Esophagus muscularis mucosa (tissue), 4 donors: ENCODE measurements around the gene CSNK2A1. TPM values are rescaled to one million over a fixed set of nuclear protein-coding genes. Genes with fewer than 3 reads are reported as not detected.

Experiments used
- DNase-seq: peaks from one replicate; pipeline ENCODE4 v3.0.0-alpha.2; 2017; ENCODE audit errors: extremely low spot score
- H3K27ac ChIP-seq, 4 donors: fragments of 200-600 bp; sonication (generic); replicated peaks in 1 of 4; 1 replicate in 3 of 4; 2 replicates in 1 of 4; pipeline ENCODE4 v1.5.1; 2016 to 2019; ENCODE audit warnings: mild to moderate bottlenecking in 1 of 4
- H3K27me3 ChIP-seq, 4 donors: fragments of 200-600 bp; sonication (generic); one replicate each; pipeline versions ENCODE4 v1.5.1 to v1.6.0; 2016 to 2019
- H3K36me3 ChIP-seq, 4 donors: fragments of 200-600 bp; sonication (generic); one replicate each; pipeline ENCODE4 v1.5.1; 2016 to 2019
- H3K4me1 ChIP-seq, 4 donors: fragments of 200-600 bp; sonication (generic); one replicate each; pipeline ENCODE4 v1.5.1; 2016 to 2019
- H3K4me3 ChIP-seq, 4 donors: fragments of 200-600 bp; sonication (generic); 1 replicate in 2 of 4; 2 replicates in 2 of 4; pipeline ENCODE4 v1.5.1; 2016 to 2019; ENCODE audit warnings: mild to moderate bottlenecking in 4 of 4, moderate library complexity in 1 of 4
- H3K9me3 ChIP-seq, 4 donors: fragments of 200-600 bp; sonication (generic); 1 replicate in 3 of 4; 2 replicates in 1 of 4; pipeline ENCODE4 v1.5.1; 2016 to 2019
- EP300 ChIP-seq: sonication (generic); formaldehyde crosslinking; IDR thresholded peaks from one replicate; pipeline ENCODE4 v1.6.1; 2017; ENCODE audit warnings: antibody characterized with exemption
- POLR2A ChIP-seq: fragments of 450-650 bp; IDR thresholded peaks from one replicate; pipeline ENCODE4 v1.6.1; 2017; ENCODE audit warnings: antibody characterized with exemption, moderate library complexity, mild to moderate bottlenecking, low read depth
- POLR2AphosphoS5 ChIP-seq, 2 donors: sonication (generic); formaldehyde crosslinking; IDR thresholded peaks; one replicate each; pipeline ENCODE4 v1.6.1; 2017; ENCODE audit warnings: antibody characterized with exemption in 2 of 2
- WGBS: methylation state at CpG from one replicate; pipeline ENCODE4 v1.1.5; 2018; 5-methylcytosine and 5-hydroxymethylcytosine counted together
- intact Hi-C: fragments of 100-400 bp; cut with DNase I; formaldehyde crosslinking; loops from one replicate; pipeline ENCODE4 v1.15.1; 2023
- total RNA-seq, 4 donors: library from RNA; depleted of rRNA; stranded (reverse); fragments of >200 nt; gene quantifications; one replicate each; pipeline versions ENCODE4 v1.1.0 to v1.2.1, GENCODE V29; 2016
- TF ChIP-seq, protein P1 (sequence below), 3 experiments: fragments of 200-600 bp in 2 of 3; fragments of 450-650 bp in 1 of 3; sonication (generic) in 2 of 3; IDR thresholded peaks; one replicate each; pipeline ENCODE4 v1.5.1; 2017 to 2019; ENCODE audit warnings: antibody characterized with exemption in 3 of 3, mild to moderate bottlenecking in 2 of 3, moderate library complexity in 1 of 3

CSNK2A1 gene
- total RNA-seq, 4 donors from 2014 or later = 41.5 to 69.5 (median 53.6) TPM

DNA sequence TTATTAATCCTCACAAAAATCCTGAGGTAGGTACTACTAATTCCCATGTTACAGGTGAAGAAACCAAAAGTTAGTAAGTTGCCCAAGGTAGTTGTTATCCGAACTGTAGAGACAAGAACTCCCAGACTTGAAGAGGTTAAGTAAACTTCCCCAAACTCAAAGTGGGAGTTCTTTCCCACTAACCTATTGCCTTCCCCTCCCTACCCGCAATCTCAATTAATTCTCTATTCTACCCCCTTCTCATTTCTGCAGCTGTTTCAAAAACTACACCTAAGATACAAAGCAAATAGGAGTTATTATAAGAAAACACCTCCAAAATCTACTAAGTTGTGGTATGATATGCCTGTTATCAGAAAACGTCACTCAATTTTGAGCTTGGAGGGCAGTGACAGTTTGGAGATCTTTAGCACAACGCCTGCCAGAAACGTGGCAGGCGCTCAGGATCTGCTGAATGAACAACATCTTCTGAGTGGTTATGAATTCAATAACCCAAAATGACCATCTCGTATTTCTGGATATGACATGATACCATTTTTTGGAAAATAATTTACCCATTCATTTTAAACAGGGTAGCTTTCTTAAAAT lies 7.1 kb downstream of the CSNK2A1 start:
- H3K4me3 ChIP-seq = no peak overlapping the region
- H3K4me1 ChIP-seq = peaks cover 38 to 71% (median 62%) of the 10 kb centered on the region in 4 donors
- no peak overlapping the region for H3K27ac ChIP-seq
- intact Hi-C loops = no loop called here
- TF ChIP-seq POLR2AphosphoS5 (IDR thresholded peaks at IDR 0.05) = no peak
- TF ChIP-seq EP300 = no peak
- TF ChIP-seq POLR2A = no peak
- TF ChIP-seq, protein P1, sequence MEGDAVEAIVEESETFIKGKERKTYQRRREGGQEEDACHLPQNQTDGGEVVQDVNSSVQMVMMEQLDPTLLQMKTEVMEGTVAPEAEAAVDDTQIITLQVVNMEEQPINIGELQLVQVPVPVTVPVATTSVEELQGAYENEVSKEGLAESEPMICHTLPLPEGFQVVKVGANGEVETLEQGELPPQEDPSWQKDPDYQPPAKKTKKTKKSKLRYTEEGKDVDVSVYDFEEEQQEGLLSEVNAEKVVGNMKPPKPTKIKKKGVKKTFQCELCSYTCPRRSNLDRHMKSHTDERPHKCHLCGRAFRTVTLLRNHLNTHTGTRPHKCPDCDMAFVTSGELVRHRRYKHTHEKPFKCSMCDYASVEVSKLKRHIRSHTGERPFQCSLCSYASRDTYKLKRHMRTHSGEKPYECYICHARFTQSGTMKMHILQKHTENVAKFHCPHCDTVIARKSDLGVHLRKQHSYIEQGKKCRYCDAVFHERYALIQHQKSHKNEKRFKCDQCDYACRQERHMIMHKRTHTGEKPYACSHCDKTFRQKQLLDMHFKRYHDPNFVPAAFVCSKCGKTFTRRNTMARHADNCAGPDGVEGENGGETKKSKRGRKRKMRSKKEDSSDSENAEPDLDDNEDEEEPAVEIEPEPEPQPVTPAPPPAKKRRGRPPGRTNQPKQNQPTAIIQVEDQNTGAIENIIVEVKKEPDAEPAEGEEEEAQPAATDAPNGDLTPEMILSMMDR (IDR thresholded peaks at IDR 0.05) = no peak
- H3K9me3 ChIP-seq = no peaks in the 10 kb centered on the region
- 55% methylated on average over 7 of the region's 7 CpGs for WGBS
- H3K36me3 ChIP-seq = no peaks in the 10 kb centered on the region
- H3K27me3 ChIP-seq = no peaks in the 10 kb centered on the region
- DNase-seq = no peak

DNA sequence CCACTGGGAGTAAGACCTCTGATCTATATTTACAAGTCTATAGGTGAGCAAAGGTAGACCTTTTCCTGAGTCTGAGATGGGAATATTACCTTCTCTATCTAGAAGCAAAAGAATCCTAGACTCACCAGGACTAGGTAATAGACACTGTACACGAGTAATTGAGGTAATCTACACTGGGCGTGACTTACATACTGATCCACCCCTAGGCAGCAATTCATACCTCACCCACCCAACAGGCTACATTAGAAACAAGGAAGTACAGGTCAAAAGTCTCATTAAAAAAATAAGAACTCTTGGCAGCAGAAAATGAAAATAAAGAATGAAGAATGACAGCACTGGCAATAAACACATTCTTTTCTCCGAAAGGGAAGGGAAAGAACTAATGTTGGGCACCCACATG lies 7.6 kb downstream of the CSNK2A1 start:
- H3K27ac ChIP-seq = no peak overlapping the region
- H3K4me3 ChIP-seq = no peak overlapping the region
- peaks cover 37 to 70% (median 61%) of the 10 kb centered on the region in 4 donors for H3K4me1 ChIP-seq
- TF ChIP-seq POLR2A (no peak), POLR2AphosphoS5 (IDR thresholded peaks at IDR 0.05) (no peak), EP300 (no peak)
- TF ChIP-seq, protein P1 (IDR thresholded peaks at IDR 0.05) = no peak
- DNase-seq = no peak
- intact Hi-C loops = no loop called here
- H3K36me3 ChIP-seq = no peaks in the 10 kb centered on the region
- 33% methylated on average over 3 of the region's 3 CpGs for WGBS
- H3K27me3 ChIP-seq = no peaks in the 10 kb centered on the region
- no peaks in the 10 kb centered on the region for H3K9me3 ChIP-seq

DNA sequence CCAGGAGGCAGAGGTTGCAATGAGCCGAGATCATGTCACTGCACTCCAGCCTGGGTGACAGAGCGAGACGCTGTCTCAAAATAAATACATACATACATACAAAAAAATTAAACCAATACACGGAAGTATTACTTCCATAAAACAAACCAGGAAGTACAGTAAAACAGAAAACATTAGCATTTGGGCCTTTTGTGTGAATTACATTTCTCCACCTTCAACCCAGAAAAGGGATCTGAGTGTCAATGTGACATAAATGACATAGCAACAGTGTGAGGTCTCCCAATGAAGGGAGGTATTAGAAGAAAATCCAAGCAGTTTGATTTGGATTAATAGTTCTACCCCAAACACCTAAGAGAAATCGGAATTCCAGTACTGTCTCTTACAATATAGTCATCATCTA lies 10.1 kb downstream of the CSNK2A1 start:
- no peak overlapping the region for H3K27ac ChIP-seq
- no peak overlapping the region for H3K4me3 ChIP-seq
- 85% methylated on average over 5 of the region's 5 CpGs for WGBS
- DNase-seq = no peak
- intact Hi-C loops = no loop called here
- no peaks in the 10 kb centered on the region for H3K36me3 ChIP-seq
- TF ChIP-seq, protein P1 (IDR thresholded peaks at IDR 0.05) = no peak
- no peak for TF ChIP-seq POLR2AphosphoS5 (IDR thresholded peaks at IDR 0.05)
- no peak for TF ChIP-seq POLR2A
- no peak for TF ChIP-seq EP300
- H3K9me3 ChIP-seq = no peaks in the 10 kb centered on the region
- H3K4me1 ChIP-seq = peaks cover 29 to 72% (median 46%) of the 10 kb centered on the region in 4 donors
- no peaks in the 10 kb centered on the region for H3K27me3 ChIP-seq

DNA sequence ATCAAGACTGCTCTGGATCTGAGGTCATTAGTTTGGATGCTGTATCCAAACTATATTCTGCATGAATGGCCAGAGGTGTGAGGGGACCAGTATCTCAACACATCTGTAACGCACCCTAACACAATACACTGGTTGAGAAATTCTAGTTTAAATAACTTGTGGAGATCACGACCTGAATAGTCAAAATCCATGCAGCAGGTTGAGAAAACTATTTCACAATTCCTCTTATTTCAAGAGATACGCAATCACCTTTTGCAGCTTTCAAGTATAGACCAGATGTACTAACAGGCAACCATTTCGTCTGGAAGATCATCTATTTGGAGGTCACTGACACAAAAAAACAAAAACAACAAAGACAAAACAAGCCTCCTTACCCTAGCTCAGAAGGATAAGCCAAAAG lies 11.1 kb downstream of the CSNK2A1 start:
- Histone ChIP-seq H3K27ac (no peak overlapping the region), H3K27me3 (no peaks in the 10 kb centered on the region), H3K4me3 (no peak overlapping the region), H3K36me3 (peaks cover 0 to 4% (median 3%) of the 10 kb centered on the region in 4 donors), H3K4me1 (peaks cover 29 to 66% (median 43%) of the 10 kb centered on the region in 4 donors), H3K9me3 (peaks cover 0 to 3% (median under 1%) of the 10 kb centered on the region in 4 donors)
- intact Hi-C loops = no loop called here
- DNase-seq = no peak
- WGBS = 79% methylated on average over 4 of the region's 4 CpGs
- TF ChIP-seq, protein P1 (IDR thresholded peaks at IDR 0.05) = no peak
- TF ChIP-seq POLR2A = no peak
- TF ChIP-seq EP300 = no peak

DNA sequence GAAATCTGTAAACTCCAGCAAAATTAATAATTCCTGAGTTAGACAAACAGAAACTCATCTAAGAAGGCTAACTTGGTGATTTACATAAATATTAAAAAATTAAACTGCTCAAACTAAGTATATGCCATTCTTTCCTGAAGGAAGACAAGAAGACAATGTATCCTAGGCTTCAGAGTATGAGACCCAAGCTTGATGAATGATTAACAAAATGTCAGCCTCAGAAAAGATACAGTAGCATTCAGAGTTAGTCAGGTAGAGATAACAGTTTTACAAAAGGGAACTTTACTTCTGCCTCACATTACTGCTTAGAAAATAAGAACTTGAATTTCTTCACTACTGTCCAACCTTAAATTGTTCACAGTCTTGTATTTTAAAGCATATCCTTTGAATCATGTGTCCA lies 12.0 kb downstream of the CSNK2A1 start:
- Histone ChIP-seq H3K36me3 (peaks cover under 1 to 13% (median 10%) of the 10 kb centered on the region in 4 donors), H3K27me3 (no peaks in the 10 kb centered on the region), H3K9me3 (peaks cover 0 to 12% (median 7%) of the 10 kb centered on the region in 4 donors), H3K4me1 (peaks cover 22 to 57% (median 33%) of the 10 kb centered on the region in 4 donors), H3K27ac (no peak overlapping the region), H3K4me3 (no peak overlapping the region)
- TF ChIP-seq POLR2AphosphoS5 (IDR thresholded peaks at IDR 0.05) (no peak), EP300 (no peak), POLR2A (no peak)
- TF ChIP-seq, protein P1 (IDR thresholded peaks at IDR 0.05) = no peak
- intact Hi-C loops = no loop called here
- DNase-seq = no peak
